Heart left ventricle (tissue), 13 donors: ENCODE results near the gene FOXN4.

Experiments used
- CTCF ChIP-seq, 12 donors: fragments of 200-600 bp; sonication (generic) in 4 of 12; IDR thresholded peaks; one replicate each; pipeline versions ENCODE4 v1.5.0 to v1.8.0; 2018 to 2022; ENCODE audit warnings: antibody characterized with exemption in 12 of 12, mild to moderate bottlenecking in 5 of 12
- POLR2A ChIP-seq, 2 donors: fragments of 450-650 bp; IDR thresholded peaks; one replicate each; pipeline ENCODE4 v1.6.1; 2017; ENCODE audit warnings: antibody characterized with exemption in 2 of 2, mild to moderate bottlenecking in 2 of 2, moderate library complexity in 2 of 2
- donor health status: ischemic (EF 13 %, LVEDD 7.1; RV severe dilation, severe dysfunction).
- donor health status: DM: no; HTN: yes; CAD: no.
- donor health status: DM: no; HTN: no; CAD: no.
- donor health status: ischemic (EF 25% LVEDD 6.9; RV normal size, moderate dysfunction).
- donor health status: ischemic (EF 25% LVEDD 5.7; RV mildly dilated, moderate dysfunction).
- donor health status: ischemic (EF 35%, LVEDD 5.7; RV mildly dilated, moderate dysfunction).
- donor health status: nonischemic (EF 11% LVEDD 7.7; RV severe dilation, severe dysfunction).
- donor health status: DM: yes; HTN: yes; CAD: no.
- donor health status: PGD.
- donor health status: ischemic (EF 29% LVEDD 5.4; RV normal size, mild dysfunction).
- donor health status: nonischemic (EF 23%, LVEDD 6.1; RV moderate dilation, normal function).

GRCh38 chr12:109308534-109309380, at the start of gene FOXN4:
- no peak for TF ChIP-seq CTCF (IDR thresholded peaks at IDR 0.05)
- TF ChIP-seq POLR2A (IDR thresholded peaks at IDR 0.05): no peak
